HepG2 (cell line): ENCODE data around the gene PIEZO1. TPM values are rescaled to one million over a fixed set of nuclear protein-coding genes. Genes with fewer than 3 reads are reported as not detected.

ENCODE experiments used
- CAMTA2 ChIP-seq: sonication (generic); formaldehyde crosslinking; IDR thresholded peaks from 2 replicates; pipeline ENCODE4 v1.4.0; 2020; ENCODE audit warnings: mild to moderate bottlenecking, missing genetic modification reagents, borderline replicate concordance
- DMAP1 ChIP-seq: IDR thresholded peaks from 2 replicates; pipeline ENCODE4 v1.6.1; 2016
- MAFG ChIP-seq: sonication (generic); formaldehyde crosslinking; IDR thresholded peaks from 2 replicates; pipeline ENCODE4 v1.5.1; 2020; ENCODE audit warnings: mild to moderate bottlenecking, missing genetic modification reagents
- MED8 ChIP-seq: sonication (generic); formaldehyde crosslinking; IDR thresholded peaks from 2 replicates; pipeline ENCODE4 v1.8.1; 2023; ENCODE audit warnings: mild to moderate bottlenecking, missing genetic modification reagents; ENCODE audit not compliant: insufficient replicate concordance
- POLR2A ChIP-seq, 2 experiments: IDR thresholded peaks; 2 replicates each; pipeline ENCODE4 v1.6.1; 2011; ENCODE audit warnings: low read depth in 2 of 2, low read length in 2 of 2, mild to moderate bottlenecking in 1 of 2, moderate library complexity in 1 of 2; ENCODE audit not compliant: insufficient read depth in 1 of 2
- TCF7L2 ChIP-seq: IDR thresholded peaks from 2 replicates; pipeline ENCODE4 v1.6.1; 2011; ENCODE audit warnings: mild to moderate bottlenecking, low read depth, low read length, moderate library complexity
- ZC3H4 ChIP-seq: sonication (generic); formaldehyde crosslinking; IDR thresholded peaks from 2 replicates; pipeline ENCODE4 v1.4.0; 2020; ENCODE audit warnings: missing genetic modification reagents, borderline replicate concordance
- ZNF253 ChIP-seq: sonication (generic); formaldehyde crosslinking; IDR thresholded peaks from 2 replicates; pipeline ENCODE4 v1.8.0; 2022; ENCODE audit warnings: mild to moderate bottlenecking, missing genetic modification reagents, borderline replicate concordance
- ZNF260 ChIP-seq: sonication (generic); formaldehyde crosslinking; IDR thresholded peaks from 2 replicates; pipeline ENCODE4 v1.4.0; 2020; ENCODE audit warnings: missing genetic modification reagents, low read depth, mild to moderate bottlenecking, borderline replicate concordance
- ZNF335 ChIP-seq: sonication (generic); formaldehyde crosslinking; IDR thresholded peaks from 2 replicates; pipeline ENCODE4 v1.4.0; 2020; ENCODE audit warnings: missing genetic modification reagents
- ZNF512 ChIP-seq: sonication (generic); formaldehyde crosslinking; IDR thresholded peaks from 2 replicates; pipeline ENCODE4 v1.4.0; 2020; ENCODE audit warnings: mild to moderate bottlenecking, missing genetic modification reagents
- ZNF547 ChIP-seq: sonication (generic); formaldehyde crosslinking; IDR thresholded peaks from 2 replicates; pipeline ENCODE4 v1.5.1; 2020; ENCODE audit warnings: mild to moderate bottlenecking, missing genetic modification reagents
- ZNF552 ChIP-seq: sonication (generic); formaldehyde crosslinking; IDR thresholded peaks from 2 replicates; pipeline ENCODE4 v1.9.0; 2022; ENCODE audit warnings: missing genetic modification reagents, mild to moderate bottlenecking, borderline replicate concordance
- ZNF784 ChIP-seq: sonication (generic); formaldehyde crosslinking; IDR thresholded peaks from 2 replicates; pipeline ENCODE4 v1.5.1; 2020; ENCODE audit warnings: missing genetic modification reagents, mild to moderate bottlenecking, borderline replicate concordance
- ZNF891 ChIP-seq: sonication (generic); formaldehyde crosslinking; IDR thresholded peaks from 2 replicates; pipeline ENCODE4 v1.5.0; 2020; ENCODE audit warnings: mild to moderate bottlenecking, missing genetic modification reagents
- ZXDC ChIP-seq: sonication (generic); formaldehyde crosslinking; IDR thresholded peaks from 2 replicates; pipeline ENCODE4 v1.5.0; 2020; ENCODE audit warnings: mild to moderate bottlenecking, missing genetic modification reagents
- polyA plus RNA-seq, 8 experiments: library from polyadenylated mRNA; depleted of rRNA in 3 of 8; stranded (reverse) in 7 of 8; unstranded in 1 of 8; fragments of >200 nt; fragmentation: Illumina TruSeq in 4 of 8; extraction: Trizol in 4 of 8; gene quantifications; 2 replicates each; pipeline versions ENCODE4 v1.2.1 to v1.2.3, GENCODE V29; 2011 to 2016; ENCODE audit warnings: low read depth in 4 of 8, missing spikeins in 1 of 8, mixed read lengths in 1 of 8; ENCODE audit not compliant: insufficient read depth in 1 of 8
- total RNA-seq, 5 experiments: library from RNA; depleted of rRNA; stranded (reverse); fragments of >200 nt; fragmentation: Illumina TruSeq; extraction: Trizol; gene quantifications; 2 replicates each; pipeline ENCODE4 v1.2.3, GENCODE V29; 2016; ENCODE audit warnings: low read depth in 1 of 5
- TF ChIP-seq, protein P1 (sequence below): sonication (generic); formaldehyde crosslinking; IDR thresholded peaks from 2 replicates; pipeline ENCODE4 v1.4.0; 2020; ENCODE audit warnings: missing genetic modification reagents, borderline replicate concordance

Gene PIEZO1
- total and polyA plus RNA-seq, 2 of the 13 experiments (the other 11 are each of a cell fraction or from before 2014, with no cell fraction given): 67.9 to 85.0 TPM

GRCh38 chr16:88762941-88763340 is 22.1 kb downstream of the PIEZO1 start (continued):
- TF ChIP-seq DMAP1 (CRISPR knock-in tag) (no peak), ZNF891 (CRISPR knock-in tag) (peak; percentile 7; the same call in 1 of the 2 replicates), ZNF547 (CRISPR knock-in tag) (0 out of 2 replicates have a peak, but pooled peaks have one; percentile 8), MAFG (CRISPR knock-in tag) (no peak), POLR2A (IDR thresholded peaks at IDR 0.05; ENCODE audit: insufficient read depth in 1 of 2, low read depth in 2 of 2, low read length in 2 of 2) (peak in 1 of 2 experiments; percentile 2; a peak in 1 of 4 replicates), ZXDC (CRISPR knock-in tag) (0 out of 2 replicates have a peak, but pooled peaks have one; percentile 45), ZC3H4 (no peak), CAMTA2 (0 out of 2 replicates have a peak, but pooled peaks have one; percentile 0), MED8 (CRISPR knock-in tag) (no peak), TCF7L2 (no peak), ZNF552 (no peak), ZNF784 (CRISPR knock-in tag) (peak; percentile 32; the same call in 1 of the 2 replicates), ZNF260 (CRISPR knock-in tag) (no peak), ZNF253 (0 out of 2 replicates have a peak, but pooled peaks have one; percentile 33), ZNF512 (CRISPR knock-in tag) (0 out of 2 replicates have a peak, but pooled peaks have one; percentile 58), ZNF335 (CRISPR knock-in tag) (no peak)
- TF ChIP-seq, protein P1, sequence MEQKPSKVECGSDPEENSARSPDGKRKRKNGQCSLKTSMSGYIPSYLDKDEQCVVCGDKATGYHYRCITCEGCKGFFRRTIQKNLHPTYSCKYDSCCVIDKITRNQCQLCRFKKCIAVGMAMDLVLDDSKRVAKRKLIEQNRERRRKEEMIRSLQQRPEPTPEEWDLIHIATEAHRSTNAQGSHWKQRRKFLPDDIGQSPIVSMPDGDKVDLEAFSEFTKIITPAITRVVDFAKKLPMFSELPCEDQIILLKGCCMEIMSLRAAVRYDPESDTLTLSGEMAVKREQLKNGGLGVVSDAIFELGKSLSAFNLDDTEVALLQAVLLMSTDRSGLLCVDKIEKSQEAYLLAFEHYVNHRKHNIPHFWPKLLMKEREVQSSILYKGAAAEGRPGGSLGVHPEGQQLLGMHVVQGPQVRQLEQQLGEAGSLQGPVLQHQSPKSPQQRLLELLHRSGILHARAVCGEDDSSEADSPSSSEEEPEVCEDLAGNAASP (CRISPR knock-in tag): no peak
